SH-SY5Y (cell line): ENCODE data around the gene NDUFAF4.

Experiments used
- GATA2 ChIP-seq: IDR thresholded peaks from 2 replicates; pipeline ENCODE4 v1.6.1; 2011; ENCODE audit warnings: mild to moderate bottlenecking, low read depth, low read length
- GATA3 ChIP-seq: IDR thresholded peaks from 2 replicates; pipeline ENCODE4 v1.6.1; 2011; ENCODE audit warnings: low read depth, mild to moderate bottlenecking, low read length, moderate library complexity

- no peak for TF ChIP-seq GATA2
- no peak for TF ChIP-seq GATA3
These were observed 53.2 kb downstream of the NDUFAF4 start for GRCh38 chr6:96844530-96844929.
